ENCODE data around the gene TOX2. TPM values are rescaled to one million over a fixed set of nuclear protein-coding genes. Genes with fewer than 3 reads are reported as not detected.

Gene TOX2
- total RNA-seq, 1 experiment from 2014 or later: not detected

DNA sequence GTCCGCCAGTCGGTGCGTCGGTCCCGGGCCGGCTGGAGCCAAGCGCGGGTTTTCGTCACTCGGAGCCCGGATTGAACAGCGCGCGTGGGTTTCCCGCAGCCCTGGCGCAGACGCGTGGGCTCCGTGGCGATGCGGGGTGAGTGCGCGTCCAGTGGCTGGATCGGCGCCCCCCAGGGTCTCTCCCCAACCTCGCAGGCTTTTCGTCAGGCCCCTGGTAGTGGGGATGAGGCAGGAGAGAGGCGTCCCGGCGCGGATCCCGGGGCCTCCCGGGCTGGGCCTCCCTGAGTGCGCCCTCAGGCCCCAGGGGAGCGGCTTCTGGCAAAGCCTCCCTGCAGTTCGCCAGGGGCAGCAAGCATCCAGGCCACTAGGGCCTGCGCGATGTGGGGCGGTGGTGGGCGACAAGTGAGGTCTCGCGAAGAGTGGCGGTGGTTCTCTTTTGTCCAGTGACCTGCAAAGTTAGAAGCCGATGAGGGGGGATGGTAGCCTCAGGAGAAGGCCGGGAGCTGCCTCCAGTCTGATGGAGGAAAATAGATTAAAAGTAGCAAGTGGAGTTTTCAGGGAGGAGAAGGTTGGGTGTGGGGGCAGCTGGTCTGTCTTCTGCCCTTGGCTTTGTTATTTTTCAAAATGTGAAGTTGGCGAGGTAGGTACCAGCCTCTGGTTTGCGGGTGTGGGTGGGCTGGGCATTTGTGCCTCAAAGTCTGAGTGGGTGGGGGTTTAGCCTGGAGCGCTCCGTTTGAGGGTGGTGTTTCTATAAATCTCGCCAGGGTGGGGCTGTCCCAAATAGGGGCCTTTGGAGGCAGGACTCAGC, 1.6 kb downstream of the TOX2 start:
- Mint-ChIP-seq H3K4me3 (ENCODE audit: low read depth, unreplicated experiment) (no peak overlapping the region), H3K27me3 (ENCODE audit: unreplicated experiment) (peaks cover 100% of the 10 kb centered on the region), H3K4me1 (ENCODE audit: low read depth, unreplicated experiment) (peaks cover 9% of the 10 kb centered on the region), H3K9me3 (ENCODE audit: low read depth, unreplicated experiment) (peaks cover 2% of the 10 kb centered on the region), H3K27ac (ENCODE audit: unreplicated experiment) (no peak overlapping the region), H3K36me3 (ENCODE audit: insufficient read depth, unreplicated experiment) (peaks cover 13% of the 10 kb centered on the region)
- DNase-seq: no peak
- CTCF ChIA-PET: no interaction called here
- TF ChIP-seq, protein P1, sequence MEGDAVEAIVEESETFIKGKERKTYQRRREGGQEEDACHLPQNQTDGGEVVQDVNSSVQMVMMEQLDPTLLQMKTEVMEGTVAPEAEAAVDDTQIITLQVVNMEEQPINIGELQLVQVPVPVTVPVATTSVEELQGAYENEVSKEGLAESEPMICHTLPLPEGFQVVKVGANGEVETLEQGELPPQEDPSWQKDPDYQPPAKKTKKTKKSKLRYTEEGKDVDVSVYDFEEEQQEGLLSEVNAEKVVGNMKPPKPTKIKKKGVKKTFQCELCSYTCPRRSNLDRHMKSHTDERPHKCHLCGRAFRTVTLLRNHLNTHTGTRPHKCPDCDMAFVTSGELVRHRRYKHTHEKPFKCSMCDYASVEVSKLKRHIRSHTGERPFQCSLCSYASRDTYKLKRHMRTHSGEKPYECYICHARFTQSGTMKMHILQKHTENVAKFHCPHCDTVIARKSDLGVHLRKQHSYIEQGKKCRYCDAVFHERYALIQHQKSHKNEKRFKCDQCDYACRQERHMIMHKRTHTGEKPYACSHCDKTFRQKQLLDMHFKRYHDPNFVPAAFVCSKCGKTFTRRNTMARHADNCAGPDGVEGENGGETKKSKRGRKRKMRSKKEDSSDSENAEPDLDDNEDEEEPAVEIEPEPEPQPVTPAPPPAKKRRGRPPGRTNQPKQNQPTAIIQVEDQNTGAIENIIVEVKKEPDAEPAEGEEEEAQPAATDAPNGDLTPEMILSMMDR (IDR thresholded peaks at IDR 0.05; ENCODE audit: unreplicated experiment): no peak
- no TSS peak for BruUV-seq (replicated peaks)
- intact Hi-C loops (cut with micrococcal nuclease; ENCODE audit: unreplicated experiment): no loop called here

DNA sequence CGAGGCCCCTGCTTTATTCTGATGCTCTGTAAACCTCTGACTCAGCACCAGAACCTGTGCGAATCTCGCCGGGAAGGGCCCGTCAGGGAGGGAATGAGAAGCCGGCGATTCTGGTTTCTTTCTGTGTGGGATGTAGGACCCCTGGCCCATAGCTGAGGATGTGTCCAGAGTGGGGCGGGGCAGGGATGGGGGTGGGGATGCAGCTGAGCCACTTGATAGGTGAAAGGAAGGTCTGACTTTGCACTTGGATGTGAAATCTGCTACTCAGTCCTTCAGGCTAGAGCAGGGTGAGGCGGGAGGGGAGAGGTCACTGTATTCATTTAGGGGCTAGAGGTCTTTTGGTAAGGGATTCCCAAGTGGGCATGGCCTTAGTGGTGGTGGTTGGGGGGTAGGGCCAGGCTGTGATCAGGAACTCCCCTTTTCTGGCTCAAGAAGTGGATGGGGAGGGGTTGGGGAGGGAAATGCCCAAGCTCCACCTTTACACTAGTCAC, 2.3 kb downstream of the TOX2 start:
- intact Hi-C loops (cut with micrococcal nuclease; ENCODE audit: unreplicated experiment): no loop called here
- Mint-ChIP-seq H3K9me3 (ENCODE audit: low read depth, unreplicated experiment) (peaks cover 2% of the 10 kb centered on the region), H3K27me3 (ENCODE audit: unreplicated experiment) (peaks cover 100% of the 10 kb centered on the region), H3K27ac (ENCODE audit: unreplicated experiment) (no peak overlapping the region), H3K4me1 (ENCODE audit: low read depth, unreplicated experiment) (peaks cover 9% of the 10 kb centered on the region), H3K4me3 (ENCODE audit: low read depth, unreplicated experiment) (no peak overlapping the region), H3K36me3 (ENCODE audit: insufficient read depth, unreplicated experiment) (peaks cover 13% of the 10 kb centered on the region)
- CTCF ChIA-PET: no interaction called here
- DNase-seq: no peak
- no TSS peak for BruUV-seq (replicated peaks)
- TF ChIP-seq, protein P1 (IDR thresholded peaks at IDR 0.05; ENCODE audit: unreplicated experiment): no peak

- H3K36me3 Mint-ChIP-seq (ENCODE audit: insufficient read depth, unreplicated experiment): peaks cover 13% of the 10 kb centered on the region
- BruUV-seq (replicated peaks): no TSS peak
- H3K4me3 Mint-ChIP-seq (ENCODE audit: low read depth, unreplicated experiment): no peak overlapping the region
- CTCF ChIA-PET: no interaction called here
- H3K4me1 Mint-ChIP-seq (ENCODE audit: low read depth, unreplicated experiment): peaks cover 9% of the 10 kb centered on the region
- intact Hi-C loops (cut with micrococcal nuclease; ENCODE audit: unreplicated experiment): no loop called here
- peaks cover 100% of the 10 kb centered on the region for H3K27me3 Mint-ChIP-seq (ENCODE audit: unreplicated experiment)
- no peak for DNase-seq
- H3K27ac Mint-ChIP-seq (ENCODE audit: unreplicated experiment): no peak overlapping the region
- TF ChIP-seq, protein P1 (IDR thresholded peaks at IDR 0.05; ENCODE audit: unreplicated experiment): no peak
- peaks cover 2% of the 10 kb centered on the region for H3K9me3 Mint-ChIP-seq (ENCODE audit: low read depth, unreplicated experiment)
Observed at GRCh38 chr20:43917380-43917779, 2.7 kb downstream of the TOX2 start.

DNA sequence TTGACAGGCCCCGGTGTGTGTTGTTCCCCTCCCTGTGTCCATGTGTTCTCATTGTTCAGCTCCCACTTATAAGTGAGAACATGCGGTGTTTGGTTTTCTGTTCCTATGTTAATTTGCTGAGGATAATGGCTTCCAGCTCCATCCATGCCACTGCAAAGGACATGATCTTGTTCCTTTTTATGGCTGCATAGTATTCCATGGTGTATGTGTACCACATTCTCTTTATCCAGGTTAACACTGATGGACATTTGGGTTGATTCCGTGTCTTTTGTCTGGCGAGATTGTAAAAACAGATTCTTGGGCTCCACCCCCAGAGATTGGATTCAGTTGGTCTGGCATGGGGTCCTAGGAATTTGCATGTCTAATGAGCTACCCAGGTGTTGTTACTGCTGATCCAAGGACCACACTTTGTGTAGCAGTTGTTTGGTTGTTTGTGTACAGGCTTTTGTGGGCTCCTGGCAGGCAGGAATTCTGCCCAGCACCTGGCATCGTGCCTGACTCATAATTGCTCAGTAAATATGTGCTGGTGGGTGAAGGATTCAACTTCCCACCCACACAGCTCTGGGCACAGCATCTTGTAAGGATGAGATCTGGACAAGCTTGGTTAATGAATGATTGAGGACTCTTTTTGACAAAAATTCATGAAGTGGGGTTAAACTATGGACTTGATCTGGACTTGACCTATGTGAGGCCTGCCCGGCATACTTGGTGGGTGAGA, 5.2 kb downstream of the TOX2 start:
- no peak for DNase-seq
- peaks cover 100% of the 10 kb centered on the region for H3K27me3 Mint-ChIP-seq (ENCODE audit: unreplicated experiment)
- no peak overlapping the region for H3K4me3 Mint-ChIP-seq (ENCODE audit: low read depth, unreplicated experiment)
- peaks cover 8% of the 10 kb centered on the region for H3K4me1 Mint-ChIP-seq (ENCODE audit: low read depth, unreplicated experiment)
- no peaks in the 10 kb centered on the region for H3K9me3 Mint-ChIP-seq (ENCODE audit: low read depth, unreplicated experiment)
- BruUV-seq (replicated peaks): no TSS peak
- H3K27ac Mint-ChIP-seq (ENCODE audit: unreplicated experiment): no peak overlapping the region
- peaks cover 7% of the 10 kb centered on the region for H3K36me3 Mint-ChIP-seq (ENCODE audit: insufficient read depth, unreplicated experiment)
- TF ChIP-seq, protein P1 (IDR thresholded peaks at IDR 0.05; ENCODE audit: unreplicated experiment): no peak
- intact Hi-C loops (cut with micrococcal nuclease; ENCODE audit: unreplicated experiment): no loop called here
- CTCF ChIA-PET: interaction anchor here (0.5 to 1.3 kb wide), 3 partner anchors 14 to 291 kb away, joined by 3 to 5 read pairs (median 3); partner anchors contain the start of gene OSER1
